Stimulated activated CD8-positive, alpha-beta memory T cell treated with anti-CD3 and anti-CD28 coated beads, Interleukin-7, amount 100 ng/mL, for 24 hours (primary cell): ENCODE results near the gene DQX1.

Experiments
- DNase-seq: peaks from one replicate; pipeline ENCODE4 v3.0.0-alpha.2; 2020; ENCODE audit warnings: low read depth

The DQX1 gene

DNA sequence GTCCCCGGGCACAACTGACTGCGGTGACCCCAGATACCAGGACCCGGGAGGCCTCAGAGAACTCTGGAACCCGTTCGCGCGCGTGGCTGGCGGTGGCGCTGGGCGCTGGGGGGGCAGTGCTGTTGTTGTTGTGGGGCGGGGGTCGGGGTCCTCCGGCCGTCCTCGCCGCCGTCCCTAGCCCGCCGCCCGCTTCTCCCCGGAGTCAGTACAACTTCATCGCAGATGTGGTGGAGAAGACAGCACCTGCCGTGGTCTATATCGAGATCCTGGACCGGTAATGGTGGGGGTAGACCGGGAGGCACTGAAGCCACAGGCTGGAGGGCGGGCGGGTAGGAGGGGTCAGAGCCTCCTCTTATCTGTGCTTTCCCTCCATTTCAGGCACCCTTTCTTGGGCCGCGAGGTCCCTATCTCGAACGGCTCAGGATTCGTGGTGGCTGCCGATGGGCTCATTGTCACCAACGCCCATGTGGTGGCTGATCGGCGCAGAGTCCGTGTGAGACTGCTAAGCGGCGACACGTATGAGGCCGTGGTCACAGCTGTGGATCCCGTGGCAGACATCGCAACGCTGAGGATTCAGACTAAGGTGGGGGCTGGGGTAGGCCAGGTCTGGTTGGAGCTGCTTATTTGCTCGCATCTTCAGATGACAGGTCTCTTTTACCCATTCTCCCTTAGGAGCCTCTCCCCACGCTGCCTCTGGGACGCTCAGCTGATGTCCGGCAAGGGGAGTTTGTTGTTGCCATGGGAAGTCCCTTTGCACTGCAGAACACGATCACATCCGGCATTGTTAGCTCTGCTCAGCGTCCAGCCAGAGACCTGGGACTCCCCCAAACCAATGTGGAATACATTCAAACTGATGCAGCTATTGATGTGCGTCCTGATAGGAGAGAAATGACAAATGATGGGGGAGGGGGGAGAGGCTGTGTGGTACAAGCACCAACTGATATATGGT is 4.5 kb upstream of the DQX1 start:
- DNase-seq = no peak

DNA sequence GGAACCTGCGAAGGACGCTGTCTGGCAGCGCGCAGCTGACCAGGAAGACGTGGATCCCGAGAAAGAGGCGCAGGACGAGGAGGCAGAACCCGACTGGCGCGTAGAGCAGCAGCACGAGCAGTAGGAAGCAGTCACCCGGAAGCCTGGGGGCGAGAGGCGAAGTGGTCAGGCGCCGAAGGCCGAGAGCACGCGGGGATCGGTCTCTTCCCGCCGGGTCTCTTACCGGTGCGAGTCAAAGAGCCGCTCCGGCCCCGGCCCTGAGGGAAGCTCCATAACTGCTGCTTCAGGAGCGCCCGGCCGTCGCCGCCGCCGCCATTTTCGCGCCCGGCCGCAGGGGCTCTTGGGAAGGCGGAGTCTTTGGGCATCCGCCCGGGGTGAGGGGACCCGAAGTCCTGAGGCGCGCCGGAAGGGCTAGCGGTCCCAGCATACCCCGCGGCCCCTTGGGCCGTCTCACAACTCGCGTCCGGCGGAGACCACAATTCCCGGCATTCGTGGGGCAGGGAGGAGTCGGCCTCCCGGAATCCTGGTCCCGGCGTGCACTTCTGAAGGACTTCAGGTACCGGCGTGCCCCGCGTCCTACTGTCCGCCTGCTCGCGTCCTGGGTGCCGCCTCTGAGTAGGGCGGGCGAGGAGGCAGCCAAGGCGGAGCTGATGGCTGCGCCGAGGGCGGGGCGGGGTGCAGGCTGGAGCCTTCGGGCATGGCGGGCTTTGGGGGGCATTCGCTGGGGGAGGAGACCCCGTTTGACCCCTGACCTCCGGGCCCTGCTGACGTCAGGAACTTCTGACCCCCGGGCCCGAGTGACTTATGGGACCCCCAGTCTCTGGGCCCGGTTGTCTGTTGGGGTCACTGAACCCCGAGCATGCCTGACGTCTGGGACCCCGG is 3.6 kb upstream of the DQX1 start, which contains the start of the genes AUP1 and HTRA2:
Gene AUP1 (minus strand): TSS at position 350 of the 882 bp plus-strand sequence. CDS start 77 bp downstream, at position 273.
Gene HTRA2 (plus strand): TSS at position 577 of the 882 bp plus-strand sequence. CDS start 74 bp downstream, at position 651.
- peak; percentile 81 for DNase-seq

DNA sequence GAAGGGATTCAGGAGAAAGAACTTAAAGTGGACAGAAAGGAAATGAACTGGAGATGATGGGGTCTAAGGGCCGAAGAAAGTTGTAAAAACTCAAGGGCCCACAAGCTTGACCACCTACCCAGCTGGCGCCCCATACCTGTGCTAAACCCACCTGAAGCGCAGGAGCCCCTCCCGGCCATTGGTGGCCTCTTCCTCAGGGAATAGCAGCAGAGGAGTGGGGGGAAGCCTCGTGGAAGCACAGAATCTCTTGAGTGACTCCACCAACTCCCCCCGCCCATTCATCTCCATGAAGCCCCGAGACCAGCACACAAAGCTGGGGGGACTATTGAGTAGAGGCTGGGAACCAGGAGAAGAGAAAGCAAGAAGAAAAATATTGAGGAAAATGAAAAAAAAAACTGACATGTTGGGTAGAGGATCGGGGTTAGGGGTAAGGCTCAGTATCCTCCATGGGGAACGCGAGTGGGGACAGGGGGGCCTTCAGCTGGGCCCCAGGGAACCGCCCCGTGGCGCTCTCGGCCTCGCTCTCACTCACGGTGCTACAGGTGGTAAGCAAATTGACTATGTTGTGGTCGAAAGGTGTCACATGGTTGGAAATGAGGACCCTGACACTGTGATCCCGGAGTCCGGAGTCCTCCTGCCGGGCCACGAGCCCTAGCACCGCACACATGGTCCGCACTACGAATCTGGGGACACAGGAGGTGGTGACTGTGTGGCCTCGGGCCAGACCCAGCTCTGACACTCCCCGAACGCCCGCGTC is 2.7 kb upstream of the DQX1 start:
- DNase-seq = no peak

DNA sequence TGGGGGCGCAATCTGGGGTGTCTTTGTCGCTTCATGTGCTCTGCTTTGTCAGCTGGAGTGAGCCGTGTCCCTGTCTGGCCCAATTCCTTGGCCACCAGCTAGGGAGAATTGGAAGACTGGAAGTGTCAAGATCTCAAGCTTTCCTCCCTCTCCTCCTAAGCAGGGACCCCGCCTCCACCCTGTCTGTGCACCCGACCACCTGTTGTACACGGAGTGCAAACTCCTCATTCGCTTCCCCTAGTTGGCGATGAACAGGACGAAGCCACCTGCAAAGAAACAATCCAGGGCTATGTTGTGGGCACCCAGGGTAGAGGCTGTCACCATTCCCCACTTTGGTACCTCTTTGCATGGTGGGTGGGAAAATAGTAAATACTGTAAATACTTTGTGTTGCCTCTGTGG is 1.7 kb upstream of the DQX1 start:
- DNase-seq = no peak

DNA sequence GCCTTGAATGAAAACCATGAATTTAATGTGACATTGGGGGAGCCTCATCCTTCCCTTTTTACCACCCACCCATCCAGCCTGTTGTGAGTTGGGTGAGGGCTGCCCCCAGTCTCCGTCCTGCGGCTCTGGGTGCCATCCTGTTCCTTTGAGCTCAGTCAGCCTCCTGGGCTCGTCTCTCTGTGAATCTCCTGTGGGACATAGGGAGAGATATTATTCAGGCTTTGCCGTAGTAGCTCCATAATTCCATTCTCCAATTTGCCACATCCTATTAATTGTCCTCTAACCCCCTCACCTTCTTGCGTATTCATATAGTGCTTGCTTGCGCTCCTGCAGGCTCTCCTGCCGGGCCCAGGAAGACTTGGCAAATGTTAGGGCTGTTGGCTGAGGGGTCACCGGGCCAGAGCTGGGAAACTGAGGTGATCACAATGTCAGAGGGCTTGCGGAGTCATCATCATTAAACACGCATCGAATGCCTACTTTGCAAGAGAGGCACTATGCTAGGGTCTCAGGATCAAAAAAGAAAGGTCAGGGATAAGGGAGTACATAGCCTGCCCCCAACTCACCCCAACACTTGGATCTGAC is 709 bp upstream of the DQX1 start:
- DNase-seq = no peak

DNA sequence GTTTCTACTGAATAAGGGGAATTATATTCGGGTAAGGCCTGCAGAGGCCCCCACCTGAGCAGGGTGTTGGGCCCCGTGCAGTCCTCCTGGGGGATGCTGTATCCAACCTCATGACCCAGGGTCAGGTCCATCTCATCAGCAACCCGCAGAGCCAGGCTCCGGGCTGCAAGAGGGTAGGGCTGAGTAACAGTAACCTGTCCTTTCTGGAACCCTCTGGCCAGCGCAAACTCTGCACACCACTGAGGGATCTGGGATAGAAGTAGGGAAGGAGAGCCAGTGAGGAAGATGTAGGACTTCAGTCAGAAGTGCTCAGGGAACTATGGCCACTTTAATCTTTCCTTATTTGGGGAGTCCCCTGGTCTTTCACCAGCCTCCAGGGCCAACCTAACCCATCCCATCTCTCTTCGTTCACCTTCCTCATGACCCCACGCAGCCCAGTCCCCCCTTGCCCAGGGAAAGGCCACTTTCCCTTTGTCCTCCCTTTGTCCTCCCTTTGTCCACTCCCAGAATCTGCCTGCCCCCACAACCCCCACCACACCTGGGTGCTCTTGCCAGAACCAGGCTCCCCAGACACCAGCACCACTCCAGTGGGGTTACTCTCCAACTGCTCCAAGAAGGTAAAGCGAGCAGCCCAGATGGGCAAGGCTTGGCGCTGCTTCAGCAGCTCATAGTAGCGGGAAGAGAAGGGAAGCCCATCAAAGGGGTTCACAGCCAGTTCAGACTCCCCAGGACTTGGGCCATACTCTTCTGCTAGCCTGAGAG is 895 bp downstream of the DQX1 start:
- DNase-seq = no peak

DNA sequence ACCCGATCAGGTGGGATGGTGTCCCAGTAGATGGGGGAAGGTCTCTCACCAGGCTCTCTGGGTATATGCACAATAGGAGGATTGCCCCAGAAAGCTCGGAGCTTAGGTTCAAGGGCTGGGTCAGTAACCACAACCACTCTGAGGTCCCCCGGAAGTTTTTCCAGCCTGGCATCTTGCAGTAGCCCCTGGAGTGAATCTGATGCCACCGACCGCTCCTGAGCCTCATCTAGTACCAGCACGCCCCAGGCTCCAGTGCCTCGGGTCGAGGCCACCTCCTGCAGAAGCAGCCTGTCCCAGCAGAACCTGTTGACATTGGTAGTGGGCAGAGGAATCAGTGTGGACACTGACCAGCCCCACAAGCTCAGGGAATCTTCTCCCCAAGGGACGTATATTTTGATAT is 2.0 kb downstream of the DQX1 start:
- DNase-seq = no peak

DNA sequence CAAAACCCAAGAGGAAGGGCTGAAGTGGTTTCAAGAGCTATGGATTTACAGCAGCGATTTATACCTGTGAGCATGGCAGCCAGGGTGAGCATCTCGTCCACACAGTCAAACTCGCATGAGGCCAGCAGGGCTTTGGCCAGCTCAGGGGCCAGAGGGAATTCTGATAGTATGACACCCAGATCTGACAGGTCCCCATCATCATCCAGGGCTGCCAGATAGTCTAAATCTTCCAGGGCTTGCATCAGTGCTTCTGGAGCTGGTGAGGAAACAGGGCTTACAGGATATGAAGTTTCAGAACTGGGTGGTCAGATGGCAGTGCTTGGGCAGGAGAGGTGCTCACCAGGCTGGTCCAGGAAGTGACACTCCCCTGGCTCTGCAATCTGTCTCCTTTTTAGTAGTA is 3.5 kb downstream of the DQX1 start:
- DNase-seq = no peak

DNA sequence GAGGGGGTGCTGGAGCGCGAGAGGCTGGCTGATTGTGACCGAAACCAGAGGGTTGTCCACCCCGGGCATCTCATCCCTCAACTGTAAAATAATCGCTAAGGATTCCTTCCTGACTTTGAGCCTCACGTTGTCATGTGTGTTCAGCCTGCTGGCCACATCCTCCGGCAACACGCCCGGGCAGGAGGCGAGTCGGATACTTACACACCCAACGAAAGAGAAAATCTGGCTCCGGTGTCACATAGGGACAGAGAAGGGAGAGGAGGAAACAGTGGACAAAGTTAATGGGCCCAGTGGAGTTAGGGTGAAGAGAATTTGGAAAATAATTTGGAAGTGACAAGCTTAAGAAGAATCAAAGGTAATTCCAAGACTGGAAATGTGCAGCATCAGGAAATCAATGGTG is 9.4 kb downstream of the DQX1 start:
- DNase-seq = no peak

DNA sequence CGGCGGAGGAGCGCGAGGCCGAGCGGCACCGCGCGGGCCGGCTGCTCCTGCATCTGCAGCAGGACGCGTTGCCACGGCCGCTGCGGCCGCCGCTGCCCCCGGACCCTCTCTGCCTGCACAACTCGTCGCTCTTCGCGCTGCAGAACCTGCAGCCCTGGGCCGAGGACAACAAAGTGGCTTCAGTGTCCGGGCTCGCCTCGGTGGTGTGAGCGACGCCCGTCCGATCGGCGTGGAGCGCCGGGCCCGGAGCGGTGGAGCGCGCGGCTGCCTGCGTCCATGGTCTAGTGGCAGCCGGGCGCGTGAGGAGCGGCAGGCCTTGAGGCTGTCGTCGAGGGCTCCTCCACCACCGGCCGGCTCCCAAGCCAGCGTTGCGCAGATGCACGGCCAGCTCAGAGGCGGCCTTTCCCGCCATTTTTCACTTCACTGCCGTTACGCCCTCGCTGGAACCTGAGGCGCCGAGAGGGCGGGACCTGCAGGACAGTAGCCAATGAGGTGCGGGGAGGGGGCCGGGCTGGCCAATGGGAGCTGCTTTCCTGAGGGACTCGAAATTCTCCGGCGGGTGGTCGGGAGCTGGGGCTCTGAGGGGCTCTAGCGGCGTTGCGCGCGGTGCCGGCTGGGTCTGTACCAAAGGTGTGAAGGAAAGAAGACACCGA is 9.9 kb downstream of the DQX1 start:
- peak; percentile 56 for DNase-seq

DNA sequence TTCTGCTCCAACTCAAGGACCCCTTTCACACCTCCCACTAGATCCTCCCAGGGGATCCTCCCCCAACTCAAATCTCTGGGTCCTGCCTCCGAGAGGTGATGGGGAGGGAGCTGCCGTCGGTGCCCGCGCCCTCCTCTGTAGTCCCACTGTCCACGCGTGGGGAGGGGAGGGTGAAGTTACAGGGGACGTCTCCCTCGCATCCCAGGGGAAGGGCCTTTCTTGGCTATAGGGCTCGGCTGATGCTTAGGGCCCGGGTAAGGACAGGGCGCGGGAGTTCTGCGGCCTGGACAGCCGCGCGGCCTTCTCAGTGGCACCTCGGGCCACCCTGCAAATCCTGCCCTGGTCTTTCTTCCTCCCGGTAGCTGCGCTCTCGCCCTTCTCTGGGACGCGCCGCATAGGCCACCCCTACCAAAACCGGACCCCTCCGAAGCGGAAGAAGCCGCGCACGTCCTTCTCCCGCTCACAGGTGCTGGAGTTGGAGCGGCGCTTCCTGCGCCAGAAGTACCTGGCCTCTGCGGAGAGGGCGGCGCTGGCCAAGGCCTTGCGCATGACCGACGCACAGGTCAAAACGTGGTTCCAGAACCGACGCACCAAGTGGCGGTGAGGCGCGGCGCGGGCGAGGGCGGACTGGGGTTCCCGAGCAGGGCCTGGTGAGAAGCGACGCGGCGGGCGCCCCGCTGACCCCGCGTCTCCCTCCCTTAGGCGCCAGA is 10.6 kb downstream of the DQX1 start:
- DNase-seq = no peak

DNA sequence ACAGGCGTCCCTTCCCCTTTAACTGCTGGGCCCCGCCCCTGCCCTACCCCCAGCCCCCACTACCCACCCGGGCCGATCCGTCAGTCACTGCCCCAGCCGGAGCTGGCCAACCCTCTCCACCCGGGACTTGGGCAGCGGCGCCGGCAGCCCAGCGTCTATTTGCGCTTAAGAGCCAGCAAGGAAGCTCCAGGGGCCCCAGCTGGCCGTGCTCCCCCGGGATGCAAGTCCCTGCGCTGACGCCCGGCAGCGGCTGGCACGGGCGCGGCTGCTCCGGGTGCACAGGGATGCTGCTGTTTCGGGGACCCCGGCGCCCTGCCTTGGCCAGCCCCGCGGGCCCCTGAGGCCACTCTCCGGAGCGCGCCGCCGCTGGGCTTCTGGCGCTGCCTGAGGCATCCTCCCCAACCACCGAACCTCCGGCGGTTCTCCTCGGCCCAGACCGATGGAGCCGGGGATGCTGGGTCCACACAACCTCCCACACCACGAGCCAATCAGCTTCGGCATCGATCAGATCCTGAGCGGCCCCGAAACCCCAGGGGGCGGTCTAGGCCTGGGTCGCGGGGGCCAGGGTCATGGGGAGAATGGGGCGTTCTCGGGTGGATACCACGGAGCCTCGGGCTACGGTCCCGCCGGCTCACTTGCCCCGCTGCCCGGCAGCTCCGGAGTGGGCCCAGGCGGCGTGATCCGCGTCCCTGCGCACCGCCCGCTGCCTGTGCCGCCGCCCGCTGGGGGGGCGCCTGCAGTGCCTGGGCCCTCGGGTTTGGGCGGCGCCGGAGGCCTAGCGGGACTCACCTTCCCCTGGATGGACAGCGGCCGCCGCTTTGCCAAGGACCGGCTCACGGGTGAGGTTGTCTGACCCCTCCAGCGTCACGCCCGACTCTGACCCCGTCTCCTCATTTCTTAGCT is 11.4 kb downstream of the DQX1 start, which contains the start of gene TLX2:
Gene TLX2 (plus strand): TSS at position 83 of the 903 bp plus-strand sequence. CDS start 357 bp downstream, at position 440.
- DNase-seq = no peak

DNA sequence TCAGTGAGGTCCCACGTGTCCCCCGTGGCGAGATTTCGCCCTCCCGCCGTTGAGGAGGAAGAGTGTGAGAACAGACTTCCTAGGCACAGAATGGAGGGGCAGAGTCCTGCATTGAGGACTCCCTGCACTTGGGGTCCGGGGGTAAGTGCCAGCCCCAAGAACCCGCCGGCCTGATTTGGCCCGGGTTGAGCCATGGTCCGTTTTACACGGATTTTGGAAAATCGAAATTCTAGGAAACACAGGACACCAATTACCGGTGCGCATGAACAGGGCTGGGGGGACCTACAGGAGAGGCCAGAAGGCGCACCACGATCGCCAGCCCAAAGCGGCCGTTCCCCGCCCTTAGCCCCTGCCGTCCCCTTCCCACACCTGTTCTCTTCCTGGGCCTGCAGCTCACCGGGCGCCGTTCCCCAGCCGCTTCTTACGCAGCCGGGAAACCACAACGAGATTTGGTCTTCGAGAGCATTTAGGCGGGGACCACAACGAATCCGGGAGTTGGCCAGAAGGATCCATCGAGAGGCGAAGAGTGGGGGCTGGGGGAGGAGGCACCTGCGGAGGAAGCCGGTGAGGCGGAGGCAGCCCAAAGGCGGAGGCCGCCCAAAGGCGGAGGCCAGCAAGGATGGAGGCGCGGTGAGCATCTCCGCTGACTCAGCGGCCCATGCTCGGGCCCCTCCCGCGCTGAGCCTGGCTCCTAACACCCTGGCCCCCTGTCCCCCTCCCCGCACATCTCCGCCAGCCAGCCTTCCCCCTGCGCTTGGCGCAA is 12.2 kb downstream of the DQX1 start:
- no peak for DNase-seq

DNA sequence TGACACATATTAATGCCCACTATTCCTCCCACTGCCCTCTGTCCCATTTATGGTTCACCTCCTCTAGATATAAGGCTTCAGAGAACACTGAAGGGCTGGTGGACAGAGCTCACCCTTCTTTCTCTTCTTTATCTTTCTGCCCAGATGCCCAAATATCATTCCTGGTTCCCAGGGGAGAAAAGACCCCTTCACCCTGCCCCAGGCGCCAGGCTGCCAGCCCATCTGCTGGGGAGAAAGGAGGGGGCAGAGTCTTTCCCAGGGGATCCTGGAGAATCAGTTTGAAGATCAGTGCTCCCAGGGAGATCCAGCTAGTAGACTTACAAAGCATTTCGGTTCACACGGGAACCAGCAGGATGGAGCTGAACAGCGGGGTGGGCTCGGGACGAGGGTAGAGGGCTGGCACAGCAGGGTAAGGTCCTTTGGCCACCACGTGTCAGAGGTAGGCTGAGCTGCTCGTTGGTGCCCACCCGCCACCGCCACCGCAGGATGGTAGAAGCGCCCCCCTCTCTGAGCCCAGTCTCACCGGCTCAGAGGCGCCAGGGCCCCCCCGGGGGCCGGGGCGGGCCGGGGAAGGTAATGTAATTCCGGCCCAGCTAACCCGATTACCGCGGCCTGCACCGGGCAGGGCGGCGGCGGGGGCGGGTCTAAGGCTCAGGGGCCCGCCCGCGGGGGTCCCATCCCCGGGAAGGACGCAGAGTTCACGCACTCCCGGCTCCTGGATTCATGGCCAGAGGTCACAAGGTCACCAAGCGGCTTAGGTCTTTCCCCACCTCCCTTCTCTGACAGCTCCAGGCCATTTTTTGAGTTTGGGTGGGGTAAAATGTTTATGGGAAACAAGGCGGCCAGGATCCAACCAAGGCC is 13.1 kb downstream of the DQX1 start:
- no peak for DNase-seq

DNA sequence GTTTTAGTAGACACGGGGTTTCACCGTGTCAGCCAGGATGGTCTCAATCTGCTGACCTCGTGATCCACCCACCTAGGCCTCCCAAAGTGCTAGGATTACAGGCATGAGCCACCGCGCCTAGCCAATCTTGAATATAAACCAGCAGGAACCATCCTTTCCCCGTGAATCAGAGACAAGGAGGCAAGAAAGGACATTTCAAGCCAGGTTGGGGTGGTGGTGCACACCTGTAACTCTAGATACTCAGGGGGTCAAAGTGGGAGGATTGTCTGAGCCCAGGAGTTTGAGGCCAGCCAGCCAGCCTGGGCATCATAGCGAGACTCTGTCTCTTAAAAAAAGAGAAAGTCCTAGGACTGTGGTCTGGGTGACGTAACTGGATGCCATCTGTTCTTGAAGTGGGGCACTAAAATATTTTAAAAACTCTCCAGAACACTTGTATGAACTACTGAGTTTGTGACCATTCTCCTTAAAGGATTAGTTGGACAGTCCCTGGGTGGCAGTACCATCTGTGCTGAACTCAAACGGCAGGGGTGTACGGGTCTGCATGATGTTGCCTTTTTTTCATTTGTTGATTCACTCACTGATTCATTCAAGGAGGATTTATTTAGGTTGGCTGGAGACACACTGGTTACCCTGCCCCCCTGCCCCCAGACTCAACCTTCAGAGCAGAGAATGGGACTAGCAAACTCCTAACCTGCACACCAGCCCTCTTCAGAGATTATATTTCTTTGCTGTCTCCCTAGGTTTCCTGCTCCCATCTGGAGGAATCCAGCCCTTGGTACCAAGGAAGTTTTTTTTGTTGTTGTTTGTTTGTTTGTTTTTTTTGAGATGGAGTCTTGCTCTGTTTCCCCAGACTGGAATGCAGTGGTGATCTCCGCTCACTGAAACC is 14.7 kb downstream of the DQX1 start:
- DNase-seq = no peak

DNA sequence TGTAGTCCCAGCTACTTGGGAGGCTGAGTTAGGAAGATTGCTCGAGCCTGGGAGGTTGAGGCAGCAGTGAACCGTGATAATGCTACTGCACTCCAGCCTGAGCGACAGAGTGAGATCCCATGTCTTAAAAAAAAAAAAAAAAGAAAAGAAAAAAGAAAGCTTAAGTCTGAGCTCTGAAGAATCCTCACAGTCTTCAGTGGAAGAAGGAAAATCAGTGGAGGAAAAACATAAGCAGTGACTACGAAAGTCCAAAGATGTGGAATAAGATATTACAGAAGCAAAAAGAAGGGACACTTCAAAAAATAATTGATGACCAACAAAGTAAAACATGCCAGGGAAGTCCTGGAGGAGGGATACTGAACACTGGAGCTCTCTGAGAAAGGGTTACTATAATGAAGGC is 15.8 kb downstream of the DQX1 start:
- no peak for DNase-seq
